OCI-LY3 (cell line): Measurements from ENCODE around the gene CASQ2.

Source experiments
- H2AFZ ChIP-seq: fragments of 200-600, 300-600 bp; shearing (Covaris generic); 2 replicates; pipeline ENCODE4 v1.6.0; 2014; ENCODE audit warnings: antibody characterized with exemption, low read depth, low read length
- H3K27ac ChIP-seq: fragments of 200-600, 300-600 bp; sonication (generic); 2 replicates; pipeline ENCODE4 v1.5.1; 2014; ENCODE audit warnings: mild to moderate bottlenecking, low read length, moderate library complexity, mixed read lengths
- H3K27me3 ChIP-seq: fragments of 200-600, 300-600 bp; sonication (generic); 2 replicates; pipeline ENCODE4 v1.6.1; 2014; ENCODE audit warnings: low read depth, low read length, mixed read lengths
- H3K36me3 ChIP-seq: fragments of 200-600, 300-600 bp; sonication (generic); replicated peaks from 2 replicates; pipeline ENCODE3; 2014; ENCODE audit warnings: low read depth, low read length, mixed read lengths
- H3K4me1 ChIP-seq: fragments of 300-600, 200-600 bp; sonication (generic); 2 replicates; pipeline ENCODE4 v1.6.1; 2014; ENCODE audit warnings: low read length, mixed read lengths
- H3K4me2 ChIP-seq: fragments of 200-600, 300-600 bp; sonication (generic); 2 replicates; pipeline ENCODE4 v1.6.1; 2014; ENCODE audit warnings: low read length, mixed read lengths
- H3K4me3 ChIP-seq: fragments of 300-600, 200-600 bp; sonication (generic); 2 replicates; pipeline ENCODE4 v1.5.1; 2014; ENCODE audit warnings: antibody characterized with exemption, mild to moderate bottlenecking, low read length, moderate library complexity
- H3K79me2 ChIP-seq: fragments of 300-600, 200-600 bp; shearing (Covaris generic); 2 replicates; pipeline ENCODE4 v1.6.1; 2014; ENCODE audit warnings: mild to moderate bottlenecking, low read length, mixed read lengths
- H3K9ac ChIP-seq: fragments of 300-600, 200-600 bp; shearing (Covaris generic); 2 replicates; pipeline ENCODE4 v1.6.0; 2014; ENCODE audit warnings: mild to moderate bottlenecking, low read length, moderate library complexity
- H3K9me3 ChIP-seq: fragments of 200-600, 300-600 bp; shearing (Covaris generic); 2 replicates; pipeline ENCODE4 v1.6.1; 2014; ENCODE audit warnings: low read length, mixed read lengths; ENCODE audit not compliant: insufficient read depth
- H4K20me1 ChIP-seq: fragments of 200-600, 300-600 bp; sonication (generic); 2 replicates; pipeline ENCODE4 v1.6.1; 2016; ENCODE audit warnings: low read length, mixed read lengths; ENCODE audit not compliant: insufficient read depth
- EZH2phosphoT487 ChIP-seq: fragments of 200-600 bp; shearing (Covaris generic); IDR thresholded peaks from 2 replicates; pipeline ENCODE4 v1.6.1; 2018; ENCODE audit warnings: antibody characterized with exemption, mixed run types, low read depth
- TF ChIP-seq, protein P1 (sequence below): fragments of 200-600, 300-600 bp; sonication (generic); IDR thresholded peaks from 2 replicates; pipeline ENCODE4 v1.5.1; 2014; ENCODE audit warnings: antibody characterized with exemption, low read length, low read depth

CASQ2 gene

DNA sequence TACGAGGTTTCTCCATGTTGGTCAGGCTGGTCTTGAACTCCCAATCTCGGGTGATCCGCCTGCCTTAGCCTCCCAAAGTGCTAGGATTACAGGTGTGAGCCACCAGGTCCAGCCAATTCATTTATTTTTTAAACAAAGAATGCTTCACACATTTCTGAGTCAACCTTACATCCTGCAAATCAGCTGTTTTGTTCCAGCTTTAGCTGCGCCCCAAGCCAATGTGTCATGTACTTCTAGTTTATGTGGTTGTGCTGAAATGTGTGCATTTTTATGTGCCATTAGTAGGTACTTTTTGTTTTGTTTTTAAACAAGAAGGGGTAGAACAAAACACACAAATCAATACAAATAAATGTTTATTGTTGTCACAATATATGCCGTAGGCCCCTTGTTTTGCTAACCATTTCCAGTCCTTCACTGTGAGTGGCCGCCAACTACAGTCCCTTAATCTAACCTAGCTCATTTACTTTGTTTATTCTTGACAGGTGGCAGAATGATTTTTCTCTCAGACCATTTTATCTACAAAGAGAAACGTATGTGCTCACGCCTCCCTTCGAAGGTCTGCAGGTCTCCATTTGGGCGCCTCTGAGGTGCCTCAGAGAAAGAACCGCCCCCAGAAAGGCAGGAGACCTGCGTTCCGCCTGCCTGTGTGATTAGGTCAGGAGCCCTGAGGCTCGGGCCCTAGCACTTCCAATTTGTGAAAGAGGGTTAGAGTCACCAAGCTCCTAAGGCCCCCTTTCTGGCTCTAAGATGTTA, 2.8 kb upstream of the CASQ2 start:
- H2AFZ ChIP-seq = no peak overlapping the region
- peak overlapping the region; percentile 40; the same call in 1 of the 2 replicates for H3K4me3 ChIP-seq
- no peak overlapping the region for H3K27ac ChIP-seq
- no peaks in the 10 kb centered on the region for H3K4me1 ChIP-seq
- H3K79me2 ChIP-seq = no peaks in the 10 kb centered on the region
- TF ChIP-seq, protein P1, sequence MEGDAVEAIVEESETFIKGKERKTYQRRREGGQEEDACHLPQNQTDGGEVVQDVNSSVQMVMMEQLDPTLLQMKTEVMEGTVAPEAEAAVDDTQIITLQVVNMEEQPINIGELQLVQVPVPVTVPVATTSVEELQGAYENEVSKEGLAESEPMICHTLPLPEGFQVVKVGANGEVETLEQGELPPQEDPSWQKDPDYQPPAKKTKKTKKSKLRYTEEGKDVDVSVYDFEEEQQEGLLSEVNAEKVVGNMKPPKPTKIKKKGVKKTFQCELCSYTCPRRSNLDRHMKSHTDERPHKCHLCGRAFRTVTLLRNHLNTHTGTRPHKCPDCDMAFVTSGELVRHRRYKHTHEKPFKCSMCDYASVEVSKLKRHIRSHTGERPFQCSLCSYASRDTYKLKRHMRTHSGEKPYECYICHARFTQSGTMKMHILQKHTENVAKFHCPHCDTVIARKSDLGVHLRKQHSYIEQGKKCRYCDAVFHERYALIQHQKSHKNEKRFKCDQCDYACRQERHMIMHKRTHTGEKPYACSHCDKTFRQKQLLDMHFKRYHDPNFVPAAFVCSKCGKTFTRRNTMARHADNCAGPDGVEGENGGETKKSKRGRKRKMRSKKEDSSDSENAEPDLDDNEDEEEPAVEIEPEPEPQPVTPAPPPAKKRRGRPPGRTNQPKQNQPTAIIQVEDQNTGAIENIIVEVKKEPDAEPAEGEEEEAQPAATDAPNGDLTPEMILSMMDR = no peak
- no peak for TF ChIP-seq EZH2phosphoT487
- no peaks in the 10 kb centered on the region for H3K9me3 ChIP-seq
- H3K36me3 ChIP-seq = no peaks in the 10 kb centered on the region
- peak overlapping the region; percentile 56 for H3K4me2 ChIP-seq
- H3K27me3 ChIP-seq = peaks cover 3% of the 10 kb centered on the region; the same call in 1 of the 2 replicates
- H3K9ac ChIP-seq = no peak overlapping the region
- no peaks in the 10 kb centered on the region for H4K20me1 ChIP-seq

DNA sequence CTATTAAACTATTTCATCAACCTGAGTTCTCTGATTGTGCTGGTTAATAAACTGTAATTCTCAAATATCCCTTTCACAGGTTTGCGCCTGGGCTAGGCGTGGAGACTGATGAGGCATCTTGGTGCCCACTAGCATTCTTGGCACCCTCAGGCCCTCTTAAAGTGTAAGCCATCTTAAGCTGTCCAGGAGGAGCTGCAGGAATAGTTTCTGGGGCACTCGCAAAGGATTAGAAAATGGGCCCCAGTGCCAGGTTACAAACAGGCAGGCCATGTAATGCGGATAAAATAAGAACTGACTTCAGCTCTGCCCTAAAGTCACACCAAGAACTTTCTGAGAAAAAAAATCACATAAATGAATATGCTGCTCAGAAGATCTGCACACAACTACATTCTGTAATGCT, 1.1 kb downstream of the CASQ2 start:
- Histone ChIP-seq H3K27me3 (no peaks in the 10 kb centered on the region; the same call in 1 of the 2 replicates), H3K9ac (no peak overlapping the region), H3K36me3 (no peaks in the 10 kb centered on the region), H3K27ac (no peak overlapping the region), H4K20me1 (no peaks in the 10 kb centered on the region), H3K9me3 (no peaks in the 10 kb centered on the region), H3K4me2 (no peak overlapping the region), H3K79me2 (no peaks in the 10 kb centered on the region), H3K4me1 (no peaks in the 10 kb centered on the region), H2AFZ (no peak overlapping the region), H3K4me3 (no peak overlapping the region)
- TF ChIP-seq, protein P1 = no peak
- no peak for TF ChIP-seq EZH2phosphoT487

DNA sequence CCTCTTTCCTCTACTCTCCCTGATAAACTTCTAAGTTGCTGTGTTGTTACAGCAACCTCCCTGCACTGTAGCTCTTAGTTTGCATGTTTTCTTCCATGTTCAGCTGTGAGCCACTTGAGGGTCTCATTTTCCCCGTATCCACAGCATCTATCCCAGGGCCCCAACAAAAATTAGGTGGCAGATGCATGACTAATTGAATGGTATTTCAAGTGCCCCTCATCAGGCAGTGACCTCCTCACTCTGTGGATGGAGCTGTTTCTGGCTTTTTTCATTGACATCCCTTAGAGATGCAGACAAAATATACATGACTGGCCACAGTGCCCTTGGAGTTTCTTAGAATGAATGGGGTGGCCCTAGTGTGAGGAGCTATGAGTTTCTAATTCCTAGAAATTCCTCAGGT, 3.4 kb downstream of the CASQ2 start:
- Histone ChIP-seq H3K9ac (no peak overlapping the region), H4K20me1 (no peaks in the 10 kb centered on the region), H3K27me3 (no peaks in the 10 kb centered on the region; the same call in 1 of the 2 replicates), H3K4me3 (no peak overlapping the region), H3K79me2 (no peaks in the 10 kb centered on the region), H2AFZ (no peak overlapping the region), H3K9me3 (no peaks in the 10 kb centered on the region), H3K27ac (no peak overlapping the region), H3K36me3 (no peaks in the 10 kb centered on the region), H3K4me2 (no peak overlapping the region), H3K4me1 (no peaks in the 10 kb centered on the region)
- TF ChIP-seq, protein P1 = no peak
- no peak for TF ChIP-seq EZH2phosphoT487

DNA sequence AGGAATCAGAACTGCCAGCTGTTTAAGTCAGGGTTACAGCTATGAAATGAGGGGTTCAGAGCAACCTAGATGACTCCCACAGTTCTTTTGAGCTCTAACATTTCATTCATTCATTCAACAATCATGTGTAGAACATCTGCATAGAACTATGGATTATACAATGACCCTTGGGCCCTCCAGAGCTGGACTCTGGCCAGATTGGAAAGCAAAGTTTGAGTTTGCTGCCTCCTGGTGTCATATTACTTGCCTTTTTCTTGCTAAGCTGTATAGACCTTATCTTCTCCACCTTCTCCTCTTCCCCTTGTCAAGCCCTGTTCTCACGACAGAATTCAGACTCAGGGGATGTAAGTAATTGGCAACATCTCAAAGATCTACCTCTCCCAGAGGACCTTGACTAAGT, 4.0 kb downstream of the CASQ2 start:
- Histone ChIP-seq H3K27me3 (no peaks in the 10 kb centered on the region; the same call in 1 of the 2 replicates), H3K27ac (no peak overlapping the region), H3K36me3 (no peaks in the 10 kb centered on the region), H3K4me1 (no peaks in the 10 kb centered on the region), H3K4me3 (no peak overlapping the region), H3K9ac (no peak overlapping the region), H4K20me1 (no peaks in the 10 kb centered on the region), H2AFZ (no peak overlapping the region), H3K79me2 (no peaks in the 10 kb centered on the region), H3K9me3 (no peaks in the 10 kb centered on the region), H3K4me2 (no peak overlapping the region)
- TF ChIP-seq, protein P1 = peak; percentile 51
- TF ChIP-seq EZH2phosphoT487 = no peak
